Prostate gland (tissue), 2 donors: Measurements from ENCODE around the gene GRAMD1B. TPM values are rescaled to one million over a fixed set of nuclear protein-coding genes. Genes with fewer than 3 reads are reported as not detected.
A peak's percentile ranks its signal among the peaks of the same experiment; 100 is the strongest.
"Not testable (repeated sequence)": the region's sequence is repeated elsewhere in the genome, so short reads cannot be mapped to it uniquely, and the experiment has no call there.

Experiments used
- DNase-seq: peaks from one replicate; pipeline ENCODE4 v3.0.0-alpha.2; 2019; ENCODE audit warnings: low spot score
- H3K27ac ChIP-seq, 2 donors: fragments of 200-600 bp; sonication (generic); 2 replicates each; pipeline ENCODE4 v1.5.1; 2017 to 2019
- H3K27me3 ChIP-seq: fragments of 200-600 bp; sonication (generic); replicated peaks from 2 replicates; pipeline ENCODE4 v1.5.1; 2019; ENCODE audit not compliant: insufficient read depth
- H3K36me3 ChIP-seq, 2 donors: fragments of 200-600 bp; sonication (generic); 1 replicate in 1 of 2; 2 replicates in 1 of 2; pipeline versions ENCODE4 v1.5.1 to v1.8.1; 2017 to 2019
- H3K4me1 ChIP-seq: fragments of 200-600 bp; sonication (generic); replicated peaks from 2 replicates; pipeline ENCODE4 v1.5.1; 2019
- H3K4me3 ChIP-seq, 2 donors: fragments of 200-600 bp; sonication (generic); 2 replicates each; pipeline ENCODE4 v1.5.1; 2017 to 2019
- H3K9me3 ChIP-seq: fragments of 200-600 bp; sonication (generic); 2 replicates; pipeline ENCODE4 v1.5.1; 2017
- CTCF ChIP-seq, 4 experiments: fragments of 200-600 bp in 2 of 4; fragments of 450-650 bp in 2 of 4; sonication (generic) in 2 of 4; IDR thresholded peaks; 1 replicate in 3 of 4; 2 replicates in 1 of 4; pipeline ENCODE4 v1.5.1; 2016 to 2019; ENCODE audit warnings: antibody characterized with exemption in 4 of 4, mild to moderate bottlenecking in 2 of 4, moderate library complexity in 2 of 4
- POLR2A ChIP-seq: fragments of 450-650 bp; IDR thresholded peaks from one replicate; pipeline ENCODE4 v1.6.1; 2016; ENCODE audit warnings: antibody characterized with exemption, mild to moderate bottlenecking
- POLR2AphosphoS5 ChIP-seq: sonication (generic); formaldehyde crosslinking; IDR thresholded peaks from one replicate; pipeline ENCODE4 v1.6.1; 2017; ENCODE audit warnings: antibody characterized with exemption
- WGBS: methylation state at CpG from one replicate; pipeline ENCODE4 v1.1.5; 2018; 5-methylcytosine and 5-hydroxymethylcytosine counted together
- intact Hi-C: fragments of 100-400 bp; cut with DNase I; formaldehyde crosslinking; loops from one replicate; pipeline ENCODE4 v1.14.2; 2022
- total RNA-seq, 2 donors: library from RNA; depleted of rRNA; stranded (reverse); fragments of >200 nt; gene quantifications; one replicate each; pipeline ENCODE4 v1.1.0, GENCODE V29; 2016

GRAMD1B gene
- total RNA-seq, 2 donors from 2014 or later: 4.5 to 27.2 TPM

- no peak overlapping the region for H3K4me3 ChIP-seq
- H3K27me3 ChIP-seq: no peaks in the 10 kb centered on the region
- H3K4me1 ChIP-seq: no peaks in the 10 kb centered on the region
- no peaks in the 10 kb centered on the region for H3K9me3 ChIP-seq
- DNase-seq: no peak
- WGBS: 78% methylated on average over 1 of the region's 1 CpG
- H3K36me3 ChIP-seq: no peaks in the 10 kb centered on the region
- TF ChIP-seq CTCF (IDR thresholded peaks at IDR 0.05) (no peak), POLR2AphosphoS5 (no peak), POLR2A (no peak)
- intact Hi-C loops: no loop called here
- H3K27ac ChIP-seq: no peak overlapping the region
Measured at GRCh38 chr11:123507043-123507442, 77.0 kb downstream of the GRAMD1B start.

- H3K27me3 ChIP-seq: no peaks in the 10 kb centered on the region
- H3K4me3 ChIP-seq: no peak overlapping the region
- no peak overlapping the region for H3K27ac ChIP-seq
- 72% methylated on average over 18 of the region's 18 CpGs for WGBS
- no peaks in the 10 kb centered on the region for H3K9me3 ChIP-seq
- no peaks in the 10 kb centered on the region for H3K36me3 ChIP-seq
- TF ChIP-seq POLR2A (no peak), CTCF (IDR thresholded peaks at IDR 0.05) (no peak), POLR2AphosphoS5 (no peak)
- H3K4me1 ChIP-seq: no peaks in the 10 kb centered on the region
- DNase-seq: no peak
- intact Hi-C loops: loop anchor here (2.0 kb wide), 1 partner anchor 69 kb away; no protein-coding TSS in a partner anchor
Measured at GRCh38 chr11:123509737-123510578, 79.9 kb downstream of the GRAMD1B start.

- no peak for DNase-seq
- Histone ChIP-seq H3K27ac (no peak overlapping the region), H3K27me3 (no peaks in the 10 kb centered on the region), H3K36me3 (no peaks in the 10 kb centered on the region), H3K4me3 (no peak overlapping the region), H3K9me3 (no peaks in the 10 kb centered on the region), H3K4me1 (no peaks in the 10 kb centered on the region)
- TF ChIP-seq POLR2A (no peak), POLR2AphosphoS5 (no peak), CTCF (IDR thresholded peaks at IDR 0.05) (no peak)
- WGBS: 91% methylated on average over 13 of the region's 13 CpGs
- intact Hi-C loops: loop anchor here (2.0 kb wide), 1 partner anchor 68 kb away; no protein-coding TSS in a partner anchor
Measured at GRCh38 chr11:123510579-123510905, 80.5 kb downstream of the GRAMD1B start.

- Histone ChIP-seq H3K27ac (no peak overlapping the region), H3K27me3 (no peaks in the 10 kb centered on the region), H3K9me3 (no peaks in the 10 kb centered on the region), H3K4me3 (no peak overlapping the region), H3K4me1 (no peaks in the 10 kb centered on the region), H3K36me3 (no peaks in the 10 kb centered on the region)
- 12% methylated on average over 14 of the region's 14 CpGs for WGBS
- peak; percentile 74 for DNase-seq
- intact Hi-C loops: loop anchor here (2.0 kb wide), 1 partner anchor 68 kb away; no protein-coding TSS in a partner anchor
- peak; percentile 41 to 75 (median 68) for TF ChIP-seq CTCF (IDR thresholded peaks at IDR 0.05)
- peak; percentile 31 for TF ChIP-seq POLR2AphosphoS5
- TF ChIP-seq POLR2A: no peak
Measured at GRCh38 chr11:123511037-123511870, 81.2 kb downstream of the GRAMD1B start.

GRCh38 chr11:123513309-123513708 is 83.2 kb downstream of the GRAMD1B start:
- H3K27ac ChIP-seq, DNase-seq, H3K36me3 ChIP-seq, intact Hi-C loops, H3K4me1 ChIP-seq, H3K9me3 ChIP-seq, H3K27me3 ChIP-seq, H3K4me3 ChIP-seq: not testable (repeated sequence)
